Activated T-helper 1 cell treated with anti-CD3 and anti-CD28 coated beads, Interleukin-12 subunit alpha, Interleukin-12 subunit beta, Interleukin-2, Interleukin-4 antibody, amounts not matched to agents 30 ng/mL and 10 ng/mL and 1 ng/mL, durations not matched to agents 14 hours and 24 hours and 36 hours (primary cell): Measurements from ENCODE around the gene PKN1. TPM values are rescaled to one million over a fixed set of nuclear protein-coding genes. Genes with fewer than 3 reads are reported as not detected.
A peak's percentile ranks its signal among the peaks of the same experiment; 100 is the strongest.
"Not testable (repeated sequence)": the region's sequence is repeated elsewhere in the genome, so short reads cannot be mapped to it uniquely, and the experiment has no call there.

Source experiments
- DNase-seq: peaks from one replicate; pipeline ENCODE4 v3.0.0; 2021; ENCODE audit warnings: low spot score
- H3K27ac Mint-ChIP-seq: one replicate; pipeline ENCODE4 v1.8.0; 2021; ENCODE audit warnings: mild to moderate bottlenecking, mixed read lengths
- H3K27me3 Mint-ChIP-seq: one replicate; pipeline ENCODE4 v1.8.0; 2022; ENCODE audit warnings: mild to moderate bottlenecking, moderate library complexity, mixed read lengths; ENCODE audit not compliant: insufficient read depth
- H3K36me3 Mint-ChIP-seq: one replicate; pipeline ENCODE4 v1.8.0; 2021; ENCODE audit warnings: low read depth, mixed read lengths
- H3K4me1 Mint-ChIP-seq: one replicate; pipeline ENCODE4 v1.8.0; 2021; ENCODE audit warnings: low read depth, mixed read lengths
- H3K4me3 Mint-ChIP-seq: one replicate; pipeline ENCODE4 v1.8.0; 2021; ENCODE audit warnings: mild to moderate bottlenecking, moderate library complexity, mixed read lengths
- H3K9me3 Mint-ChIP-seq: one replicate; pipeline ENCODE4 v1.8.0; 2021; ENCODE audit warnings: mixed read lengths
- intact Hi-C: fragments of 100-400 bp; cut with micrococcal nuclease; formaldehyde crosslinking; loops from one replicate; pipeline ENCODE4 v1.15.1; 2024
- total RNA-seq: library from RNA; stranded (reverse); gene quantifications from 2 replicates; pipeline ENCODE4 v1.2.3, GENCODE V29; 2022

The PKN1 gene
- total RNA-seq, 1 donor from 2014 or later = 180 TPM

DNA sequence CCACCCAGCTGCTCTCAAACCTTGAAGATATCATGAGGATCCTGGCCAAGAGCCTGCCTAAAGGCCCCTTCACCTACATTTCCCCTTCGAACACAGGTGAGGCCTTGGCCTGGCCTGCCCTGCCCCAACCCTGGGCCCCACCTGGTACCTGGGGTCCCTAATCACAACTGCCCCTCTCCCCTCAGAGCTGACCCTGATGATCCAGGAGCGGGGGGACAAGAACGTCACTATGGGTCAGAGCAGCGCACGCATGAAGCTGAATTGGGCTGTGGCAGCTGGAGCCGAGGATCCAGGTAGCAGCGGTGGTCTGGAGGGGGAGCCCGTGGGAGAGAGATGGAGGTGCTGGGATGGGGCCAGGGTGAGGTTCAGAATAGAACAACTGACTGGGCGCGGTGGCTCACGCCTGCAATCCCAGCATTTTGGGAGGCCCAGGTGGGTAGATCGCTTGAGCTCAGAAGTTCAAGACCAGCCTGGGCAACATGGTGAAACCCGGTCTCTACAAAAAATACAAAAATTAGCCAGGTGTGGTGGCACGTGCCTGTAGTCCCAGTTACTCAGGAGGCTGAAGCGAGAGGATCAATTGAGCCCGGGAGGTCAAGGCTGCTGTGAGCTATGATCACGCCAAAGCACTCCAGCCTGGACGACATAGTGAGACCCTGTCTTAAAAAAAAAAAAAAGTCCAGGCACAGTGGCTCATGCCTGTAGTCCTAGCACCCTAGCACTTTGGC is 31.5 kb upstream of the PKN1 start:
- Mint-ChIP-seq H3K4me1 (no peaks in the 10 kb centered on the region), H3K27ac (no peak overlapping the region), H3K36me3 (peaks cover 51% of the 10 kb centered on the region), H3K4me3 (no peak overlapping the region), H3K27me3 (no peaks in the 10 kb centered on the region), H3K9me3 (no peaks in the 10 kb centered on the region)
- DNase-seq = no peak
- intact Hi-C loops = no loop called here

- no peak overlapping the region for H3K4me3 Mint-ChIP-seq
- peaks cover 53% of the 10 kb centered on the region for H3K36me3 Mint-ChIP-seq
- intact Hi-C loops = no loop called here
- DNase-seq = no peak
- peak overlapping the region; percentile 40 for H3K27ac Mint-ChIP-seq
- no peaks in the 10 kb centered on the region for H3K4me1 Mint-ChIP-seq
- H3K27me3 Mint-ChIP-seq = no peaks in the 10 kb centered on the region
- no peaks in the 10 kb centered on the region for H3K9me3 Mint-ChIP-seq
These were observed 30.6 kb upstream of the PKN1 start for GRCh38 chr19:14402332-14403144.

- DNase-seq, intact Hi-C loops, H3K27ac Mint-ChIP-seq, H3K4me1 Mint-ChIP-seq, H3K27me3 Mint-ChIP-seq, H3K4me3 Mint-ChIP-seq, H3K9me3 Mint-ChIP-seq: not testable (repeated sequence)
- H3K36me3 Mint-ChIP-seq = peaks cover 52% of the 10 kb centered on the region
These were observed 29.8 kb upstream of the PKN1 start for GRCh38 chr19:14403145-14403930.

DNA sequence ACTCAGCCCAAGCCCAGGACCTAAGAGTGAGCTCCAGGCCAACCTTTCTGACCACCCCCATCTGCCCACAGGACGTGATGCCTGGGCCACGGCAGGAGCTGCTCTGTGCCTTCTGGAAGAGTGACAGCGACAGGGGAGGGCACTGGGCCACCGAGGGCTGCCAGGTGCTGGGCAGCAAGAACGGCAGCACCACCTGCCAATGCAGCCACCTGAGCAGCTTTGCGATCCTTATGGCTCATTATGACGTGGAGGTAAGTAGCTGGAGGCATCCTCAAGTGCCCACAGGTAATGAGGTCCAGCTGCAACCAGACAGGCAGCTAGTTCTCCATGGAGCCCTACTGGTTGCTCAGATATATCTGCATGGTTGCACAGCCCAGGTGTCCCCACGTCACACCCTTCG is 28.8 kb upstream of the PKN1 start:
- no peak for DNase-seq
- intact Hi-C loops = no loop called here
- Mint-ChIP-seq H3K4me1 (no peaks in the 10 kb centered on the region), H3K27ac (no peak overlapping the region), H3K9me3 (no peaks in the 10 kb centered on the region), H3K36me3 (peaks cover 57% of the 10 kb centered on the region), H3K4me3 (no peak overlapping the region), H3K27me3 (no peaks in the 10 kb centered on the region)

- no peak for DNase-seq
- H3K9me3 Mint-ChIP-seq = no peaks in the 10 kb centered on the region
- H3K4me3 Mint-ChIP-seq = no peak overlapping the region
- intact Hi-C loops = loop anchor here (5.0 kb wide), 1 partner anchor 208 kb away; no protein-coding TSS in a partner anchor
- peaks cover 66% of the 10 kb centered on the region for H3K36me3 Mint-ChIP-seq
- H3K27ac Mint-ChIP-seq = no peak overlapping the region
- no peaks in the 10 kb centered on the region for H3K4me1 Mint-ChIP-seq
- H3K27me3 Mint-ChIP-seq = no peaks in the 10 kb centered on the region
These were observed 27.7 kb upstream of the PKN1 start for GRCh38 chr19:14405380-14405757.

DNA sequence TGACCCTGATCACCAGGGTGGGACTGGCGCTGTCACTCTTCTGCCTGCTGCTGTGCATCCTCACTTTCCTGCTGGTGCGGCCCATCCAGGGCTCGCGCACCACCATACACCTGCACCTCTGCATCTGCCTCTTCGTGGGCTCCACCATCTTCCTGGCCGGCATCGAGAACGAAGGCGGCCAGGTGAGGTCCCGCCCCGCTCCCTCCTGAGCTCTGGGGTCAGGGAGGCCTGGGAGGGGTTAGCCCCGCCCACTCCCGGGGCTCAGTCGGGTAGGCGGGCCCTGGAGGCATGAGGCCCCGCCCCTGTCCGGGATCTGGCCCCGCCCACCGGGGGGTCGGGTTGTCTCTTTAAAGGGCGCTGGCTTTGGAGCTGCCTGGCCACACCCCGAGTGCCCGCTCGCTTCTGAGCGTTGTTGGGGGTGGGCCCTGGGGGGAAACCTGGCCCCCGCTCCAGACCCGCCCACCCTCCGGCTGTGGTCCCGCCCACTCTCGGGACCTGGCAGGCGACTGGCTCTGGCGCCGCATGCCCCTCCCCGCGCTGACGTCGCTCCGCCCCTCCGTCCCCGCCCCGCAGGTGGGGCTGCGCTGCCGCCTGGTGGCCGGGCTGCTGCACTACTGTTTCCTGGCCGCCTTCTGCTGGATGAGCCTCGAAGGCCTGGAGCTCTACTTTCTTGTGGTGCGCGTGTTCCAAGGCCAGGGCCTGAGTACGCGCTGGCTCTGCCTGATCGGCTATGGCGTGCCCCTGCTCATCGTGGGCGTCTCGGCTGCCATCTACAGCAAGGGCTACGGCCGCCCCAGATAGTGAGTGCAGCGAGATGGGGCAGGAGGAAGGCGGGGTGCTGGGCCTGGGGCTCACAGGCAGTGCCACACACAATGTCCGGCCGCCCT is 27.1 kb upstream of the PKN1 start:
- intact Hi-C loops = loop anchor here (1.0 to 5.0 kb wide), 7 partner anchors 13 to 269 kb away; partner anchors contain the start of gene DDX39A
- H3K27me3 Mint-ChIP-seq = no peaks in the 10 kb centered on the region
- peak overlapping the region; percentile 65 for H3K27ac Mint-ChIP-seq
- H3K4me1 Mint-ChIP-seq = no peaks in the 10 kb centered on the region
- DNase-seq = peak; percentile 85
- no peak overlapping the region for H3K4me3 Mint-ChIP-seq
- H3K9me3 Mint-ChIP-seq = no peaks in the 10 kb centered on the region
- H3K36me3 Mint-ChIP-seq = peaks cover 68% of the 10 kb centered on the region

- Mint-ChIP-seq H3K4me3 (no peak overlapping the region), H3K36me3 (peaks cover 68% of the 10 kb centered on the region), H3K9me3 (no peaks in the 10 kb centered on the region), H3K4me1 (no peaks in the 10 kb centered on the region), H3K27me3 (no peaks in the 10 kb centered on the region), H3K27ac (peak overlapping the region; percentile 48)
- no peak for DNase-seq
- intact Hi-C loops = loop anchor here (1.0 to 5.0 kb wide), 7 partner anchors 12 to 270 kb away; partner anchors contain the start of gene DDX39A
These were observed 26.3 kb upstream of the PKN1 start for GRCh38 chr19:14406645-14407401.

DNA sequence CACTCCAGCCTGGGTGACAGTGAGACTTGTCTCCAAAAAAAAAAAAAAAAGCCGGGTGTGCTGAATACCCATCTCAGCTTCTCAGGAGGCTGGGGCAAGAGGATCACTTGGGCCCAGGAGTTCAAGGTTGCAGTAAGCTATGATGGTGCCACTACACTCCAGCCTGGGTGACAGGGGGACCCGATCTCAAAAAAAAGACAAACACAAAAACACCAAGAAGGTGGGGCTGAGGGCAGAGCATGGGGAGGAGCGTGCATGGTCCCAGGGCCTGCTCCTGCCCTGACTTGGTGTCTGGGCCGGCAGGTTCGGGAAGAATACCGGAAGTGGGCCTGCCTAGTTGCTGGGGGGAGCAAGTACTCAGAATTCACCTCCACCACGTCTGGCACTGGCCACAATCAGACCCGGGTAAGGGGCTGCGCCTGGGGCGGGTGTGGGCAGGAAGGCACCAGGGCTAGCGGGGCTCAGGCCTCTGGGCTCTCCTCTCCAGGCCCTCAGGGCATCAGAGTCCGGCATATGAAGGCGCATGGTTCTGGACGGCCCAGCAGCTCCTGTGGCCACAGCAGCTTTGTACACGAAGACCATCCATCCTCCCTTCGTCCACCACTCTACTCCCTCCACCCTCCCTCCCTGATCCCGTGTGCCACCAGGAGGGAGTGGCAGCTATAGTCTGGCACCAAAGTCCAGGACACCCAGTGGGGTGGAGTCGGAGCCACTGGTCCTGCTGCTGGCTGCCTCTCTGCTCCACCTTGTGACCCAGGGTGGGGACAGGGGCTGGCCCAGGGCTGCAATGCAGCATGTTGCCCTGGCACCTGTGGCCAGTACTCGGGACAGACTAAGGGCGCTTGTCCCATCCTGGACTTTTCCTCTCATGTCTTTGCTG is 25.3 kb upstream of the PKN1 start:
- DNase-seq = no peak
- H3K4me3 Mint-ChIP-seq = no peak overlapping the region
- no peaks in the 10 kb centered on the region for H3K4me1 Mint-ChIP-seq
- H3K27ac Mint-ChIP-seq = peak overlapping the region; percentile 68
- H3K36me3 Mint-ChIP-seq = peaks cover 64% of the 10 kb centered on the region
- no peaks in the 10 kb centered on the region for H3K9me3 Mint-ChIP-seq
- H3K27me3 Mint-ChIP-seq = no peaks in the 10 kb centered on the region
- intact Hi-C loops = loop anchor here (2.0 to 5.0 kb wide), 2 partner anchors 39 to 211 kb away; no protein-coding TSS in a partner anchor

- no peak for DNase-seq
- no peaks in the 10 kb centered on the region for H3K9me3 Mint-ChIP-seq
- H3K4me1 Mint-ChIP-seq = peaks cover 7% of the 10 kb centered on the region
- intact Hi-C loops = loop anchor here (5.0 kb wide), 1 partner anchor 211 kb away; no protein-coding TSS in a partner anchor
- no peak overlapping the region for H3K4me3 Mint-ChIP-seq
- H3K36me3 Mint-ChIP-seq = peaks cover 68% of the 10 kb centered on the region
- H3K27me3 Mint-ChIP-seq = no peaks in the 10 kb centered on the region
- peak overlapping the region; percentile 68 for H3K27ac Mint-ChIP-seq
These were observed 24.5 kb upstream of the PKN1 start for GRCh38 chr19:14408491-14409145.

DNA sequence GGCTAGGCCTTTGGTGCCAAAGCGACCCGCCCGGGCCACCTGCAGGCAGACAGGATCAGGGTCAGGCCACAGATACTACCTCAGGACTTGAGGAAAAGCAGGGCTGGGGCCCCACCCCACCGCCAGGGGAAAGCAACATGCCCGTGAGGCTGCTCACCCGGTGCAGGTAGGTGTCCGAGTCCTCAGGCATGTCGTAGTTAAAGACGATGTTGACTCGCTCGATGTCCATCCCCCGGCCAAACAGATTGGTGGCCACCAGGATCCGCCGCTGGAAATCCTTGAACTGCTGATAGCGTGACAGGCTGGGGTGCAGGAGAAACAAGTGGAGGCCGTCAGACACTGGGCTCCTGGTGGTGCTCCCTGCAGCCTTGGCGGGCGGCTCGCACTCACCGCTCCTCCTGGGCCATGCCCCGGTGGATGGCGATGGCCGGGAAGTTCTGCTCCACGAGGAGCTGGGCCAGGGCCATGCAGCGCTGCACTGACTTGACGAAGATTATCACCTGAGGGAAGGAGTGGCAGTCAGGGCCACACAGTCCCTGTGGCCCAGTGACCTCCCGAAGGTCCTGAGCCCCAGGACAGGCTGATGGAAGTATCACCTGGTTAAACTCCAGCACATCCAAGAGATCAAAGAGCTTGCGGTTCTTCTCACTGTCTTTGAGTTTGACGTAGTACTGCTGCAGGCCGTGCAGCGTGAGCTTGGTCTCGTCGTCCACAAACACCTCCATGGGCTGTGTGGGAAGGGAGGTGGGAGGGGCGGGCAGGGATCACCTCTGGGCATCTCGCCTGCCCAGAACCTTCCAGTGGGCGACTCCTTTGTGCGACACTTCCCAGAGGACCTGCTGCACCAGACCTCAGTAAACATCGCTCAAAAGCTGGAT is 23.7 kb upstream of the PKN1 start:
- no peaks in the 10 kb centered on the region for H3K27me3 Mint-ChIP-seq
- H3K4me3 Mint-ChIP-seq = peak overlapping the region; percentile 19
- no peak for DNase-seq
- H3K9me3 Mint-ChIP-seq = no peaks in the 10 kb centered on the region
- H3K36me3 Mint-ChIP-seq = peaks cover 70% of the 10 kb centered on the region
- peaks cover 11% of the 10 kb centered on the region for H3K4me1 Mint-ChIP-seq
- H3K27ac Mint-ChIP-seq = peak overlapping the region; percentile 52
- intact Hi-C loops = loop anchor here (5.0 kb wide), 1 partner anchor 212 kb away; no protein-coding TSS in a partner anchor
